ENCODE measurements around the gene IGFBP6. TPM values are rescaled to one million over a fixed set of nuclear protein-coding genes. Genes with fewer than 3 reads are reported as not detected.

IGFBP6 gene
- total RNA-seq, 4 donors from 2014 or later: 67.3 to 143 (median 77.4) TPM

- H3K4me1 ChIP-seq: peaks cover 59 to 72% of the 10 kb centered on the region in 2 donors
- H3K36me3 ChIP-seq: no peaks in the 10 kb centered on the region
- in situ Hi-C loops (cut with MboI; ENCODE audit: low sequenced_read_pairs in 4 of 4) (loop anchor here in 1 of 4 donors (25.0 kb wide), 1 partner anchor 138 kb away; the partner anchor contains the start of genes CSAD and ZNF740), intact Hi-C loops (cut with DNase I; ENCODE audit: low total_unique reads) (loop anchor here (5.0 to 10.0 kb wide), 3 partner anchors 405 to 1007 kb away; partner anchors contain the start of gene PCBP2)
- peak within 1 kb of the TSS; percentile 99 to 100 (median 100) for H3K27ac ChIP-seq
- H3K4me3 ChIP-seq: peak within 1 kb of the TSS; percentile 83 to 97 (median 95)
- ATAC-seq: peak; percentile 20 to 22
- no peaks in the 10 kb centered on the region for H3K27me3 ChIP-seq
- TF ChIP-seq CTCF (IDR thresholded peaks at IDR 0.05 in 4 of 5, conservative IDR thresholded peaks at IDR 0.05 in 1 of 5) (no peak), POLR2A (IDR thresholded peaks at IDR 0.05) (peak; percentile 87 to 90)
- H3K9me3 ChIP-seq: no peaks in the 10 kb centered on the region
- DNase-seq: peak; percentile 91 to 95
Observed at GRCh38 chr12:53049571-53050318, 47.7 kb upstream of the IGFBP6 start, which contains the start of gene TNS2. Gene TNS2, plus strand, starts transcription at chr12:53050065. Its CDS starts 121 bp downstream, at chr12:53050186.

- Histone ChIP-seq H3K27me3 (no peaks in the 10 kb centered on the region), H3K36me3 (peaks cover 0 to 4% of the 10 kb centered on the region in 2 donors), H3K4me3 (peak overlapping the region; percentile 83 to 97 (median 95)), H3K9me3 (no peaks in the 10 kb centered on the region), H3K27ac (peak overlapping the region; percentile 99 to 100 (median 100)), H3K4me1 (peaks cover 59 to 74% of the 10 kb centered on the region in 2 donors)
- in situ Hi-C loops (cut with MboI; ENCODE audit: low sequenced_read_pairs in 4 of 4) (loop anchor here in 1 of 4 donors (25.0 kb wide), 1 partner anchor 137 kb away; the partner anchor contains the start of genes CSAD and ZNF740), intact Hi-C loops (cut with DNase I; ENCODE audit: low total_unique reads) (loop anchor here (10.0 kb wide), 1 partner anchor 404 kb away; the partner anchor contains the start of gene PCBP2)
- no peak for ATAC-seq
- DNase-seq: no peak
- TF ChIP-seq POLR2A (IDR thresholded peaks at IDR 0.05) (no peak), CTCF (IDR thresholded peaks at IDR 0.05 in 4 of 5, conservative IDR thresholded peaks at IDR 0.05 in 1 of 5) (no peak)
Observed at GRCh38 chr12:53050426-53051057, 46.9 kb upstream of the IGFBP6 start.

- intact Hi-C loops (cut with DNase I; ENCODE audit: low total_unique reads): loop anchor here (10.0 kb wide), 1 partner anchor 404 kb away; the partner anchor contains the start of gene PCBP2
- H3K36me3 ChIP-seq: peaks cover 0 to 9% of the 10 kb centered on the region in 2 donors
- peak overlapping the region; percentile 99 to 100 (median 100) for H3K27ac ChIP-seq
- ATAC-seq (peak; percentile 22 to 35), DNase-seq (peak; percentile 97 to 98)
- peak overlapping the region; percentile 83 to 97 (median 95) for H3K4me3 ChIP-seq
- in situ Hi-C loops (cut with MboI; ENCODE audit: low sequenced_read_pairs in 4 of 4): loop anchor here in 1 of 4 donors (25.0 kb wide), 1 partner anchor 136 kb away; the partner anchor contains the start of genes CSAD and ZNF740
- peaks cover 53 to 67% of the 10 kb centered on the region in 2 donors for H3K4me1 ChIP-seq
- H3K9me3 ChIP-seq: no peaks in the 10 kb centered on the region
- TF ChIP-seq POLR2A (IDR thresholded peaks at IDR 0.05): peak; percentile 93 to 94
- peak; percentile 50 to 79 (median 71) for TF ChIP-seq CTCF (IDR thresholded peaks at IDR 0.05 in 4 of 5, conservative IDR thresholded peaks at IDR 0.05 in 1 of 5)
- no peaks in the 10 kb centered on the region for H3K27me3 ChIP-seq
Observed at GRCh38 chr12:53051058-53051880, 46.2 kb upstream of the IGFBP6 start.

GRCh38 chr12:53051881-53052412 lies 45.5 kb upstream of the IGFBP6 start:
- Histone ChIP-seq H3K27ac (peak overlapping the region; percentile 99 to 100 (median 100)), H3K27me3 (no peaks in the 10 kb centered on the region), H3K4me1 (peaks cover 50 to 65% of the 10 kb centered on the region in 2 donors), H3K9me3 (no peaks in the 10 kb centered on the region), H3K36me3 (peaks cover 0 to 9% of the 10 kb centered on the region in 2 donors), H3K4me3 (peak overlapping the region; percentile 83 to 97 (median 95))
- TF ChIP-seq POLR2A (IDR thresholded peaks at IDR 0.05): no peak
- no peak for TF ChIP-seq CTCF (IDR thresholded peaks at IDR 0.05 in 4 of 5, conservative IDR thresholded peaks at IDR 0.05 in 1 of 5)
- DNase-seq (peak in 1 of 2 donors; percentile 33), ATAC-seq (no peak)
- in situ Hi-C loops (cut with MboI; ENCODE audit: low sequenced_read_pairs in 4 of 4) (loop anchor here in 1 of 4 donors (25.0 kb wide), 1 partner anchor 135 kb away; the partner anchor contains the start of genes CSAD and ZNF740), intact Hi-C loops (cut with DNase I; ENCODE audit: low total_unique reads) (loop anchor here (10.0 kb wide), 1 partner anchor 403 kb away; the partner anchor contains the start of gene PCBP2)

All from gastrocnemius medialis (tissue), 4 donors.